Parathyroid adenoma (tissue), 2 donors: ENCODE measurements around the gene LDHD.

ENCODE experiments used
- H2AFZ ChIP-seq: fragments of 300-600 bp; sonication (generic); one replicate; pipeline ENCODE4 v1.7.0; 2017; ENCODE audit warnings: antibody characterized with exemption, mild to moderate bottlenecking
- H3K27ac ChIP-seq: fragments of 300-600 bp; sonication (generic); one replicate; pipeline ENCODE4 v1.7.0; 2017
- H3K27me3 ChIP-seq: fragments of 300-600 bp; sonication (generic); one replicate; pipeline ENCODE4 v1.7.0; 2017; ENCODE audit warnings: low read length; ENCODE audit not compliant: control insufficient read depth, insufficient read depth
- H3K36me3 ChIP-seq: fragments of 300-600 bp; sonication (generic); one replicate; pipeline ENCODE4 v1.7.0; 2017; ENCODE audit warnings: low read length; ENCODE audit not compliant: control insufficient read depth, insufficient read depth
- H3K4me1 ChIP-seq: fragments of 300-600 bp; sonication (generic); one replicate; pipeline ENCODE4 v1.7.0; 2017; ENCODE audit warnings: control low read depth
- H3K4me2 ChIP-seq: fragments of 300-600 bp; sonication (generic); one replicate; pipeline ENCODE4 v1.7.0; 2017; ENCODE audit warnings: low read length
- H3K4me3 ChIP-seq: fragments of 300-600 bp; sonication (generic); one replicate; pipeline ENCODE4 v1.7.0; 2017; ENCODE audit warnings: low read depth, low read length
- H3K79me2 ChIP-seq: fragments of 300-600 bp; sonication (generic); one replicate; pipeline ENCODE4 v1.7.0; 2017; ENCODE audit warnings: control low read depth
- H3K9ac ChIP-seq: fragments of 300-600 bp; sonication (generic); one replicate; pipeline ENCODE4 v1.7.0; 2017; ENCODE audit warnings: mild to moderate bottlenecking
- H3K9me3 ChIP-seq: fragments of 300-600 bp; sonication (generic); one replicate; pipeline ENCODE4 v1.7.0; 2017; ENCODE audit warnings: low read length; ENCODE audit not compliant: control insufficient read depth
- CTCF ChIP-seq: fragments of 300-600 bp; sonication (generic); IDR thresholded peaks from one replicate; pipeline ENCODE4 v1.7.0; 2017; ENCODE audit warnings: antibody characterized with exemption, mild to moderate bottlenecking
- donor health status: primary hyperparathyroidism.

Gene LDHD

GRCh38 chr16:75109732-75110243, 6.8 kb downstream of the LDHD start:
- H3K27ac ChIP-seq = peak overlapping the region; percentile 98
- no peak overlapping the region for H3K4me3 ChIP-seq
- H3K27me3 ChIP-seq = no peaks in the 10 kb centered on the region
- H3K4me2 ChIP-seq = peak overlapping the region; percentile 54
- peaks cover 53% of the 10 kb centered on the region for H3K4me1 ChIP-seq
- H3K9ac ChIP-seq = no peak overlapping the region
- H3K79me2 ChIP-seq = peaks cover under 1% of the 10 kb centered on the region
- peak overlapping the region; percentile 35 for H2AFZ ChIP-seq
- H3K9me3 ChIP-seq = no peaks in the 10 kb centered on the region
- TF ChIP-seq CTCF = no peak
- no peaks in the 10 kb centered on the region for H3K36me3 ChIP-seq

GRCh38 chr16:75108792-75109731, 7.5 kb downstream of the LDHD start:
- no peaks in the 10 kb centered on the region for H3K27me3 ChIP-seq
- H3K79me2 ChIP-seq = peaks cover 8% of the 10 kb centered on the region
- H3K4me2 ChIP-seq = peak overlapping the region; percentile 54
- H3K36me3 ChIP-seq = no peaks in the 10 kb centered on the region
- no peaks in the 10 kb centered on the region for H3K9me3 ChIP-seq
- H3K4me3 ChIP-seq = peak overlapping the region; percentile 18
- H3K4me1 ChIP-seq = peaks cover 53% of the 10 kb centered on the region
- no peak overlapping the region for H3K9ac ChIP-seq
- TF ChIP-seq CTCF = no peak
- peak overlapping the region; percentile 98 for H3K27ac ChIP-seq
- H2AFZ ChIP-seq = peak overlapping the region; percentile 60

GRCh38 chr16:75107505-75107904, 9.1 kb downstream of the LDHD start:
- Histone ChIP-seq H3K9ac (no peak overlapping the region), H3K27ac (peak overlapping the region; percentile 98), H3K4me2 (no peak overlapping the region), H2AFZ (no peak overlapping the region), H3K36me3 (no peaks in the 10 kb centered on the region), H3K9me3 (no peaks in the 10 kb centered on the region), H3K4me3 (no peak overlapping the region), H3K79me2 (peaks cover 13% of the 10 kb centered on the region), H3K4me1 (peaks cover 53% of the 10 kb centered on the region), H3K27me3 (no peaks in the 10 kb centered on the region)
- no peak for TF ChIP-seq CTCF

GRCh38 chr16:75106351-75107274, 10.0 kb downstream of the LDHD start:
- Histone ChIP-seq H3K4me1 (peaks cover 51% of the 10 kb centered on the region), H3K27ac (peak overlapping the region; percentile 98), H3K9ac (no peak overlapping the region), H2AFZ (no peak overlapping the region), H3K4me3 (no peak overlapping the region), H3K27me3 (no peaks in the 10 kb centered on the region), H3K36me3 (no peaks in the 10 kb centered on the region), H3K4me2 (peak overlapping the region; percentile 11), H3K9me3 (no peaks in the 10 kb centered on the region), H3K79me2 (peaks cover 18% of the 10 kb centered on the region)
- no peak for TF ChIP-seq CTCF
